ENCODE measurements around the gene SLC26A5.
A peak's percentile ranks its signal among the peaks of the same experiment; 100 is the strongest.

The SLC26A5 gene

DNA sequence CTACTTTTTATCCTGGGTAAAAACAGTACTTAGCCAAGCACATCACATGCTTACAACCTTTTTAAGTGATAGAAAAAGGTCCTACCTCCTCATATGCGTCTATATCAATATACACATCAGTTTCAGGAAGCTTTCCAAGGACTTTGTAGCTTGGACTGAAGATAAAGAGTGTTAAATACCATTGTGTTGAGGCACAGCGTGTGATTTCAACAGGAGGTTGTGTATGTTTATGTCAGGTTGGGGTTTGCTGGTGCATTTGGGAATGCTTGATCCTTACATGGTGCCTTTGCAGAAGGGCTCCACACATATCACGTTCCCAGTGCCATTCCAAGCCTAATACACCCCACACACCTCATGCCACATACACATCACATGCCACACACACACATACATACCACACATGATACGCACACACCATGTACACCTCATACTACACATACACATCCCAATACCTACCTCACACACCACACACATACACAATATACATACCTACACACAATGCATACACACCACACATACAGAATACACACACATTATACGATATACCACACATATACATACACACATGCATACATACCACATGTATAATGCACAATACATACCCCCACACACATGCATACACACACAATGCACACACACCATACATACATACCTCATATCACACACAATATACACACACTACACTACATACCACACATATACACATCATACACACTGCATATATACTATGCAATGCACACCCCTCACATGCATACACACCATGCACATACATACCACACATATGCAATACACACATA lies 65.4 kb downstream of the SLC26A5 start:
- no peaks in the 10 kb centered on the region for H3K36me3 ChIP-seq
- no peak overlapping the region for H3K27ac ChIP-seq
- H3K4me1 ChIP-seq (ENCODE audit: control insufficient read depth in 1 of 2, insufficient read depth in 1 of 2, low read depth in 1 of 2, low read length in 1 of 2): no peaks in the 10 kb centered on the region
- H3K9me3 ChIP-seq: no peaks in the 10 kb centered on the region
- peaks cover 31% of the 10 kb centered on the region for H3K27me3 ChIP-seq
- no peak overlapping the region for H3K4me3 ChIP-seq (ENCODE audit: low read depth in 1 of 2, low read length in 1 of 2)
- TF ChIP-seq, protein P1, sequence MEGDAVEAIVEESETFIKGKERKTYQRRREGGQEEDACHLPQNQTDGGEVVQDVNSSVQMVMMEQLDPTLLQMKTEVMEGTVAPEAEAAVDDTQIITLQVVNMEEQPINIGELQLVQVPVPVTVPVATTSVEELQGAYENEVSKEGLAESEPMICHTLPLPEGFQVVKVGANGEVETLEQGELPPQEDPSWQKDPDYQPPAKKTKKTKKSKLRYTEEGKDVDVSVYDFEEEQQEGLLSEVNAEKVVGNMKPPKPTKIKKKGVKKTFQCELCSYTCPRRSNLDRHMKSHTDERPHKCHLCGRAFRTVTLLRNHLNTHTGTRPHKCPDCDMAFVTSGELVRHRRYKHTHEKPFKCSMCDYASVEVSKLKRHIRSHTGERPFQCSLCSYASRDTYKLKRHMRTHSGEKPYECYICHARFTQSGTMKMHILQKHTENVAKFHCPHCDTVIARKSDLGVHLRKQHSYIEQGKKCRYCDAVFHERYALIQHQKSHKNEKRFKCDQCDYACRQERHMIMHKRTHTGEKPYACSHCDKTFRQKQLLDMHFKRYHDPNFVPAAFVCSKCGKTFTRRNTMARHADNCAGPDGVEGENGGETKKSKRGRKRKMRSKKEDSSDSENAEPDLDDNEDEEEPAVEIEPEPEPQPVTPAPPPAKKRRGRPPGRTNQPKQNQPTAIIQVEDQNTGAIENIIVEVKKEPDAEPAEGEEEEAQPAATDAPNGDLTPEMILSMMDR (IDR thresholded peaks at IDR 0.05): no peak

DNA sequence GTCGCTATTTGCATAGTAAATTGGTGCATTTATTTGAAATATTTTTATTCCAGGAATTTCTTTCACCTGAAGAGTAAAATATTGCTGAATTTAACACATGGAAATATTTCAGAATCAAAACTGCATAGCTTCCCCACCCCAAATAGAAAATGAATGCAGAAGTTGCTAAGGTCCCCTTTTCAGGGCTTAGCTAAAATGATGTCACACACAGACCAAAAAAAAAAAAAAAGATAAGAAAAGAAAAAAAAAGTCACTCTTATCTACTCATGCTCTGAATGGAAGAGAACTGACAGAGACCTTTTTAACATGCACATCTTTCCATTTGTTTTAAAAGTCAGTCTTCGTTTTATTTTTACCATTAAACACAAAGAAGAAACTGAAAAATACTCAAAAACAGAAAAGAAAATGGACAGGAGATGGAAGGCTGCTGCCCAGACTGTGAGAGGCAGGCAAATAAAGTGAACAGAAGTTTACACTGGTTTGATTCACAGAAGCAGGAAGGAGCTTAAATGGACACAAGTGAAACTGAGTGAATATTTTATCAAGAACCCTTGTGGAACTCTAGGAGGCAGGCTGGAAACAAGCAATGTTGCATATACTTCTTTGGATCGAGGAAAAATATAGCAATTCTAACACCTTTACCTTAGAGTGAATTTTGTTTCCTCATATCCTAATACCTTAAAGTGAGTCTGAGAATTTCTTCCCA lies 66.6 kb downstream of the SLC26A5 start:
- no peaks in the 10 kb centered on the region for H3K4me1 ChIP-seq (ENCODE audit: control insufficient read depth in 1 of 2, insufficient read depth in 1 of 2, low read depth in 1 of 2, low read length in 1 of 2)
- H3K9me3 ChIP-seq: no peaks in the 10 kb centered on the region
- H3K27ac ChIP-seq: no peak overlapping the region
- H3K27me3 ChIP-seq: peaks cover 31% of the 10 kb centered on the region
- TF ChIP-seq, protein P1 (IDR thresholded peaks at IDR 0.05): no peak
- no peaks in the 10 kb centered on the region for H3K36me3 ChIP-seq
- H3K4me3 ChIP-seq (ENCODE audit: low read depth in 1 of 2, low read length in 1 of 2): no peak overlapping the region

DNA sequence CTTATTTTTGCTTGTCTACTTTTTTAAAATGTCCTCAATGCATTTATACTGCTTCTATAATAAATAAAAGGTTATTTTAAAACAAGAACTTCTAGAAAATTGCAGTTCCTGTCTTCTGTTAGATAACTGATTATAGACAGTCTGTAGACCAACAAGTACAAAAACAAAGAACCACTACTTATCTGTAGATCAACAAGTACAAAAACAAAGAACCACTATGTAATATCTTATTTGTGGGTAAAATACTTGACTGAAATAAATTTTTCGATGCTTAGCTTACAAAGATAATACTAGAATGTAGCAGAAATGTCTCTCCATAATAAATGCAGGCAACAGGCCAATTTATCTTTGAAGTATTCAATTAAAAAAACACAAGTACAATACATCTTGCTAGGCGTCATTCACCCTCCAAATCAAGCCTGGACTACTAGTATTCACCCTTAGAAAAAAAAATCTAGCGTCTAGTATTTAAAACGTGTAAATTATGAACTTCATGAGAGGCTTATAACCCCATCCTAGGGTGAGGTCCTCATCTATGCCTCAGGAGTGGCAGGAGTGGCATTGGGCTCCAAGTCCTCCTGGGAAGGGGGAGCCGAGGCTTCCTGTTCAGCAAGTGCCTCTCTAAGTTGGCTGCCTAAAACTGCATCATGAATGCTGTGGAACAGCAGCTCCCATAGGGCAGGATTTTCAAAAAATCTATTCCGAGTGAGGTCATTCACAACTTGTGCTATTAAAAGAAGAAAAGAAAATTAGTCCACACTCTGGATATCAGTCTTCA lies 72.0 kb downstream of the SLC26A5 start:
- Histone ChIP-seq H3K9me3 (no peaks in the 10 kb centered on the region), H3K27me3 (peaks cover 21% of the 10 kb centered on the region), H3K4me3 (ENCODE audit: low read depth in 1 of 2, low read length in 1 of 2) (no peak overlapping the region), H3K36me3 (peaks cover 15% of the 10 kb centered on the region), H3K27ac (no peak overlapping the region), H3K4me1 (ENCODE audit: control insufficient read depth in 1 of 2, insufficient read depth in 1 of 2, low read depth in 1 of 2, low read length in 1 of 2) (no peaks in the 10 kb centered on the region)
- TF ChIP-seq, protein P1 (IDR thresholded peaks at IDR 0.05): no peak

DNA sequence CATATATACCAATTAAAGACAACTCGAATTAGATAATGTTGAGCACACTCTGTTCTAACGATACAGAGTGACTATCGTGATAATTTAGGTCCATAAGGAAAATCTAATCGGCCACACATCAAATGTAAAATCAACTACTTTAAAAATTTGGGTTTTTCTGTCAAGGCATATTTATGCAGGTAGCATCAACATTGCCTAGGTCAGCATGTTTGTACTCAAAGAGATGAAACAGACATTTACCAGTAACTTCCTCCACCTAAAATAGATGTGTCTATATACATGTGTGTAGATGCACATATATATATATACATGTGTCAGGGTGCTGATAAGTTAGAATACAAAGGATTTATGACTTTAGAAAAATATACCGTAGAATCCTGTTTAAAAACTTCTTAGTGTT lies 76.6 kb downstream of the SLC26A5 start:
- Histone ChIP-seq H3K4me1 (ENCODE audit: control insufficient read depth in 1 of 2, insufficient read depth in 1 of 2, low read depth in 1 of 2, low read length in 1 of 2) (no peaks in the 10 kb centered on the region), H3K27ac (no peak overlapping the region), H3K27me3 (peaks cover 4% of the 10 kb centered on the region), H3K36me3 (peaks cover 60% of the 10 kb centered on the region), H3K9me3 (no peaks in the 10 kb centered on the region), H3K4me3 (ENCODE audit: low read depth in 1 of 2, low read length in 1 of 2) (no peak overlapping the region)
- TF ChIP-seq, protein P1 (IDR thresholded peaks at IDR 0.05): no peak

DNA sequence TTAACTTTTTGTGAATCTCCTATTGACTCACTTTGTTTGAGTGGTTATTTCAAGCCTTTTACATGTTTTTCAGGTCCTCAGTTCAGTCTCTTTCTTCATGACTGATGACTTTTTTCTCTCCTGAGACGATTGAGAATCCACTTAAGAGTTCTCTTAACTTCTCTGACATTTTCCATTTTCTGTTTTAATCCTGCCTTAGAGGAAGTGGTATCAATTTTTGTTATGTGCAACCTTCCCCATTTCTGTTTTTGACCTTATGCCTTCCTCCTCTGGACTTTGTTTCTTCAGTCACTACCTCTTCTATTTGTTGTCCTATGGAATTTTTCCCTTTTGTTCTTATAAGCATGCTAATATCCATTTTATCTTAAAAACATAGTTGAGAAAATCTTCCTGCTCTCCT lies 96.2 kb downstream of the SLC26A5 start:
- Histone ChIP-seq H3K27ac (peak overlapping the region; percentile 36), H3K4me1 (ENCODE audit: control insufficient read depth in 1 of 2, insufficient read depth in 1 of 2, low read depth in 1 of 2, low read length in 1 of 2) (peaks cover 34 to 36% of the 10 kb centered on the region in 2 experiments), H3K27me3 (no peaks in the 10 kb centered on the region), H3K9me3 (no peaks in the 10 kb centered on the region), H3K36me3 (peaks cover 5% of the 10 kb centered on the region), H3K4me3 (ENCODE audit: low read depth in 1 of 2, low read length in 1 of 2) (no peak overlapping the region)
- TF ChIP-seq, protein P1 (IDR thresholded peaks at IDR 0.05): no peak

Data from neutrophil (primary cell).